HEK293 (cell line): ENCODE measurements around the gene GAS7.

Experiments
- BCL11B ChIP-seq: fragments of 450-650 bp; formaldehyde crosslinking; IDR thresholded peaks from 2 replicates; pipeline ENCODE4 v1.5.1; 2016; ENCODE audit warnings: low read depth, missing biosample characterization, missing genetic modification characterization
- CTCF ChIP-seq: fragments of 450-650 bp; formaldehyde crosslinking; IDR thresholded peaks from 2 replicates; pipeline ENCODE4 v1.5.1; 2016; ENCODE audit warnings: missing biosample characterization, missing genetic modification characterization
- ELK4 ChIP-seq: IDR thresholded peaks from 2 replicates; pipeline ENCODE4 v1.6.1; 2011; ENCODE audit warnings: mild to moderate bottlenecking, low read depth, low read length, borderline replicate concordance
- GLI4 ChIP-seq: fragments of 450-650 bp; formaldehyde crosslinking; IDR thresholded peaks from 2 replicates; pipeline ENCODE4 v1.5.1; 2016; ENCODE audit warnings: missing biosample characterization, missing genetic modification characterization
- HOXC10 ChIP-seq: sonication (generic); formaldehyde crosslinking; IDR thresholded peaks from 2 replicates; pipeline ENCODE4 v1.8.1; 2023; ENCODE audit warnings: mild to moderate bottlenecking, missing genetic modification reagents
- KLF16 ChIP-seq: fragments of 450-650 bp; formaldehyde crosslinking; IDR thresholded peaks from 2 replicates; pipeline ENCODE4 v1.5.1; 2017; ENCODE audit warnings: missing biosample characterization, missing genetic modification characterization
- MYNN ChIP-seq: fragments of 450-650 bp; formaldehyde crosslinking; IDR thresholded peaks from 2 replicates; pipeline ENCODE4 v1.5.1; 2016; ENCODE audit warnings: missing biosample characterization, missing genetic modification characterization, borderline replicate concordance
- PATZ1 ChIP-seq: fragments of 450-650 bp; formaldehyde crosslinking; IDR thresholded peaks from 2 replicates; pipeline ENCODE4 v1.5.1; 2016; ENCODE audit warnings: missing biosample characterization, missing genetic modification characterization
- WT1 ChIP-seq: fragments of 450-650 bp; formaldehyde crosslinking; IDR thresholded peaks from 2 replicates; pipeline ENCODE4 v1.5.1; 2016; ENCODE audit warnings: missing biosample characterization, missing genetic modification characterization
- ZBTB26 ChIP-seq: fragments of 450-650 bp; formaldehyde crosslinking; optimal IDR thresholded peaks from 2 replicates; pipeline ENCODE3; 2016; ENCODE audit warnings: missing biosample characterization, mild to moderate bottlenecking, missing genetic modification characterization
- ZBTB48 ChIP-seq: fragments of 450-650 bp; formaldehyde crosslinking; IDR thresholded peaks from 2 replicates; pipeline ENCODE4 v1.5.1; 2016; ENCODE audit warnings: missing biosample characterization, missing genetic modification characterization
- ZBTB8A ChIP-seq: fragments of 450-650 bp; formaldehyde crosslinking; IDR thresholded peaks from 2 replicates; pipeline ENCODE4 v1.5.1; 2016; ENCODE audit warnings: missing biosample characterization, missing genetic modification characterization
- ZFP3 ChIP-seq: fragments of 450-650 bp; formaldehyde crosslinking; IDR thresholded peaks from 2 replicates; pipeline ENCODE4 v1.5.1; 2016; ENCODE audit warnings: low read depth, missing biosample characterization, missing genetic modification characterization
- ZNF114 ChIP-seq: fragments of 450-650 bp; formaldehyde crosslinking; IDR thresholded peaks from 2 replicates; pipeline ENCODE4 v1.5.0; 2017; ENCODE audit warnings: missing biosample characterization, missing genetic modification characterization
- ZNF133 ChIP-seq: fragments of 450-650 bp; formaldehyde crosslinking; IDR thresholded peaks from 2 replicates; pipeline ENCODE4 v1.5.1; 2016; ENCODE audit warnings: missing biosample characterization, missing genetic modification characterization
- ZNF146 ChIP-seq: fragments of 450-650 bp; formaldehyde crosslinking; IDR thresholded peaks from 2 replicates; pipeline ENCODE4 v1.5.1; 2016; ENCODE audit warnings: missing biosample characterization, missing genetic modification characterization
- ZNF184 ChIP-seq: fragments of 450-650 bp; IDR thresholded peaks from 2 replicates; pipeline ENCODE4 v1.5.1; 2018; ENCODE audit warnings: missing biosample characterization, mild to moderate bottlenecking, missing genetic modification characterization
- ZNF239 ChIP-seq: fragments of 450-650 bp; formaldehyde crosslinking; IDR thresholded peaks from 2 replicates; pipeline ENCODE4 v1.5.1; 2016; ENCODE audit warnings: missing biosample characterization, missing genetic modification characterization
- ZNF24 ChIP-seq: fragments of 450-650 bp; formaldehyde crosslinking; IDR thresholded peaks from 2 replicates; pipeline ENCODE4 v1.5.1; 2016; ENCODE audit warnings: missing biosample characterization, missing genetic modification characterization
- ZNF280C ChIP-seq: fragments of 450-650 bp; formaldehyde crosslinking; IDR thresholded peaks from 2 replicates; pipeline ENCODE4 v1.5.1; 2016; ENCODE audit warnings: missing biosample characterization, missing genetic modification characterization
- ZNF350 ChIP-seq: fragments of 450-650 bp; formaldehyde crosslinking; IDR thresholded peaks from 2 replicates; pipeline ENCODE4 v1.5.0; 2017; ENCODE audit warnings: missing biosample characterization, mild to moderate bottlenecking, missing genetic modification characterization
- ZNF366 ChIP-seq: fragments of 450-650 bp; formaldehyde crosslinking; conservative IDR thresholded peaks from 2 replicates; pipeline ENCODE4 v1.5.1; 2016; ENCODE audit warnings: missing biosample characterization, missing genetic modification characterization
- ZNF513 ChIP-seq: fragments of 450-650 bp; IDR thresholded peaks from 2 replicates; pipeline ENCODE4 v1.5.1; 2018; ENCODE audit warnings: missing biosample characterization, missing genetic modification characterization
- ZNF521 ChIP-seq: fragments of 450-650 bp; formaldehyde crosslinking; IDR thresholded peaks from 2 replicates; pipeline ENCODE4 v1.5.1; 2017; ENCODE audit warnings: missing biosample characterization, mild to moderate bottlenecking, missing genetic modification characterization
- ZNF544 ChIP-seq: fragments of 450-650 bp; formaldehyde crosslinking; IDR thresholded peaks from 2 replicates; pipeline ENCODE4 v1.5.0; 2017; ENCODE audit warnings: missing biosample characterization, missing genetic modification characterization
- ZNF555 ChIP-seq: fragments of 450-650 bp; formaldehyde crosslinking; conservative IDR thresholded peaks from 2 replicates; pipeline ENCODE4 v1.5.1; 2017; ENCODE audit warnings: missing biosample characterization, mild to moderate bottlenecking, missing genetic modification characterization, inconsistent platforms
- ZNF623 ChIP-seq: fragments of 450-650 bp; formaldehyde crosslinking; IDR thresholded peaks from 2 replicates; pipeline ENCODE4 v1.5.1; 2016; ENCODE audit warnings: missing biosample characterization, missing genetic modification characterization
- ZNF768 ChIP-seq: fragments of 450-650 bp; formaldehyde crosslinking; IDR thresholded peaks from 2 replicates; pipeline ENCODE4 v1.5.1; 2018; ENCODE audit warnings: missing biosample characterization, mild to moderate bottlenecking, missing genetic modification characterization
- ZNF785 ChIP-seq: fragments of 450-650 bp; formaldehyde crosslinking; IDR thresholded peaks from 2 replicates; pipeline ENCODE4 v1.5.1; 2016; ENCODE audit warnings: missing biosample characterization, missing genetic modification characterization
- ZSCAN5A ChIP-seq: fragments of 450-650 bp; formaldehyde crosslinking; IDR thresholded peaks from 2 replicates; pipeline ENCODE4 v1.5.1; 2016; ENCODE audit warnings: missing biosample characterization, missing genetic modification characterization

GAS7 gene

GRCh38 chr17:10114931-10115535 lies 83.4 kb downstream of the GAS7 start (continued):
- TF ChIP-seq ZNF280C (tag by site-specific recombination): no peak
- no peak for TF ChIP-seq ZFP3 (tag by site-specific recombination)
- TF ChIP-seq ZNF133 (tag by site-specific recombination): no peak
- TF ChIP-seq ZBTB8A (tag by site-specific recombination): no peak
- no peak for TF ChIP-seq ZNF114 (tag by site-specific recombination)
- no peak for TF ChIP-seq MYNN (tag by site-specific recombination)
- no peak for TF ChIP-seq ZNF623 (tag by site-specific recombination)
- no peak for TF ChIP-seq ZNF768
- TF ChIP-seq ZNF555 (tag by site-specific recombination): no peak
- TF ChIP-seq ZSCAN5A (tag by site-specific recombination): no peak
- peak; percentile 96 for TF ChIP-seq PATZ1 (tag by site-specific recombination)
- TF ChIP-seq WT1 (tag by site-specific recombination): peak; percentile 60; the same call in 1 of the 2 replicates
- TF ChIP-seq ZNF239 (tag by site-specific recombination): no peak
- TF ChIP-seq ELK4: no peak
- TF ChIP-seq ZNF350: no peak
- TF ChIP-seq ZNF366 (tag by site-specific recombination): peak; percentile 91
- TF ChIP-seq ZNF544 (tag by site-specific recombination): no peak
- TF ChIP-seq HOXC10 (CRISPR knock-in tag): no peak
- no peak for TF ChIP-seq KLF16 (tag by site-specific recombination)
- TF ChIP-seq ZNF785 (tag by site-specific recombination): no peak
- TF ChIP-seq ZBTB48 (tag by site-specific recombination): no peak
- TF ChIP-seq ZBTB26 (tag by site-specific recombination): no peak
- TF ChIP-seq ZNF521 (tag by site-specific recombination): no peak
- no peak for TF ChIP-seq CTCF (tag by site-specific recombination)
- no peak for TF ChIP-seq BCL11B
- no peak for TF ChIP-seq ZNF184 (tag by site-specific recombination)
- no peak for TF ChIP-seq ZNF24 (tag by site-specific recombination)
- TF ChIP-seq ZNF513 (tag by site-specific recombination): no peak
- TF ChIP-seq GLI4 (tag by site-specific recombination): no peak
- TF ChIP-seq ZNF146: no peak
